Measurements from ENCODE around the gene SCEL.

The SCEL gene

GRCh38 chr13:77579959-77580358 lies 44.5 kb downstream of the SCEL start:
- no peak overlapping the region for H3K9ac ChIP-seq (ENCODE audit: low read depth, low read length)
- H3K4me2 ChIP-seq (ENCODE audit: low read length): no peak overlapping the region
- H3K27me3 ChIP-seq (ENCODE audit: control insufficient read depth, insufficient read depth, low read length): peaks cover 34% of the 10 kb centered on the region
- H3K36me3 ChIP-seq (ENCODE audit: insufficient read depth, low read length): no peaks in the 10 kb centered on the region
- H3K4me1 ChIP-seq (ENCODE audit: control insufficient read depth, insufficient read depth, low read length): no peaks in the 10 kb centered on the region
- H3K9me3 ChIP-seq (replicated peaks; ENCODE audit: low read length): no peaks in the 10 kb centered on the region
- H3K4me3 ChIP-seq (ENCODE audit: low read length): no peak overlapping the region

- H3K4me2 ChIP-seq (ENCODE audit: low read length): no peak overlapping the region
- peaks cover 32% of the 10 kb centered on the region for H3K27me3 ChIP-seq (ENCODE audit: control insufficient read depth, insufficient read depth, low read length)
- H3K9ac ChIP-seq (ENCODE audit: low read depth, low read length): no peak overlapping the region
- no peak overlapping the region for H3K4me3 ChIP-seq (ENCODE audit: low read length)
- H3K36me3 ChIP-seq (ENCODE audit: insufficient read depth, low read length): no peaks in the 10 kb centered on the region
- H3K4me1 ChIP-seq (ENCODE audit: control insufficient read depth, insufficient read depth, low read length): no peaks in the 10 kb centered on the region
- H3K9me3 ChIP-seq (replicated peaks; ENCODE audit: low read length): no peaks in the 10 kb centered on the region
These were observed 45.2 kb downstream of the SCEL start for GRCh38 chr13:77580748-77581147.

GRCh38 chr13:77583581-77583980 lies 48.1 kb downstream of the SCEL start:
- no peaks in the 10 kb centered on the region for H3K4me1 ChIP-seq (ENCODE audit: control insufficient read depth, insufficient read depth, low read length)

GRCh38 chr13:77584106-77584505 lies 48.6 kb downstream of the SCEL start:
- no peak overlapping the region for H3K4me2 ChIP-seq (ENCODE audit: low read length)
- no peaks in the 10 kb centered on the region for H3K9me3 ChIP-seq (replicated peaks; ENCODE audit: low read length)
- peaks cover 20% of the 10 kb centered on the region for H3K27me3 ChIP-seq (ENCODE audit: control insufficient read depth, insufficient read depth, low read length)
- no peaks in the 10 kb centered on the region for H3K4me1 ChIP-seq (ENCODE audit: control insufficient read depth, insufficient read depth, low read length)
- no peaks in the 10 kb centered on the region for H3K36me3 ChIP-seq (ENCODE audit: insufficient read depth, low read length)
- no peak overlapping the region for H3K4me3 ChIP-seq (ENCODE audit: low read length)
- no peak overlapping the region for H3K9ac ChIP-seq (ENCODE audit: low read depth, low read length)

More at GRCh38 chr13:77583581-77583980, 48.1 kb downstream of the SCEL start:
- Histone ChIP-seq H3K4me2 (ENCODE audit: low read length) (no peak overlapping the region), H3K9ac (ENCODE audit: low read depth, low read length) (no peak overlapping the region), H3K36me3 (ENCODE audit: insufficient read depth, low read length) (no peaks in the 10 kb centered on the region), H3K9me3 (replicated peaks; ENCODE audit: low read length) (no peaks in the 10 kb centered on the region), H3K4me3 (ENCODE audit: low read length) (no peak overlapping the region), H3K27me3 (ENCODE audit: control insufficient read depth, insufficient read depth, low read length) (peaks cover 20% of the 10 kb centered on the region)

- no peaks in the 10 kb centered on the region for H3K9me3 ChIP-seq (replicated peaks; ENCODE audit: low read length)
- no peaks in the 10 kb centered on the region for H3K36me3 ChIP-seq (ENCODE audit: insufficient read depth, low read length)
- no peak overlapping the region for H3K4me2 ChIP-seq (ENCODE audit: low read length)
These were observed 59.8 kb downstream of the SCEL start for GRCh38 chr13:77595166-77595810.

GRCh38 chr13:77596777-77597176 lies 61.3 kb downstream of the SCEL start:
- Histone ChIP-seq H3K4me2 (ENCODE audit: low read length) (no peak overlapping the region), H3K4me1 (ENCODE audit: control insufficient read depth, insufficient read depth, low read length) (no peaks in the 10 kb centered on the region), H3K36me3 (ENCODE audit: insufficient read depth, low read length) (no peaks in the 10 kb centered on the region), H3K27me3 (ENCODE audit: control insufficient read depth, insufficient read depth, low read length) (peaks cover 17% of the 10 kb centered on the region), H3K9me3 (replicated peaks; ENCODE audit: low read length) (no peaks in the 10 kb centered on the region), H3K9ac (ENCODE audit: low read depth, low read length) (no peak overlapping the region), H3K4me3 (ENCODE audit: low read length) (no peak overlapping the region)

More at GRCh38 chr13:77595166-77595810, 59.8 kb downstream of the SCEL start:
- no peak overlapping the region for H3K4me3 ChIP-seq (ENCODE audit: low read length)
- peaks cover 22% of the 10 kb centered on the region for H3K27me3 ChIP-seq (ENCODE audit: control insufficient read depth, insufficient read depth, low read length)
- H3K4me1 ChIP-seq (ENCODE audit: control insufficient read depth, insufficient read depth, low read length): no peaks in the 10 kb centered on the region
- H3K9ac ChIP-seq (ENCODE audit: low read depth, low read length): no peak overlapping the region

GRCh38 chr13:77599351-77599750 lies 63.8 kb downstream of the SCEL start:
- H3K36me3 ChIP-seq (ENCODE audit: insufficient read depth, low read length): no peaks in the 10 kb centered on the region
- H3K4me3 ChIP-seq (ENCODE audit: low read length): no peak overlapping the region
- no peaks in the 10 kb centered on the region for H3K4me1 ChIP-seq (ENCODE audit: control insufficient read depth, insufficient read depth, low read length)
- no peaks in the 10 kb centered on the region for H3K9me3 ChIP-seq (replicated peaks; ENCODE audit: low read length)
- no peak overlapping the region for H3K4me2 ChIP-seq (ENCODE audit: low read length)
- H3K9ac ChIP-seq (ENCODE audit: low read depth, low read length): no peak overlapping the region
- H3K27me3 ChIP-seq (ENCODE audit: control insufficient read depth, insufficient read depth, low read length): peaks cover 6% of the 10 kb centered on the region

- no peak overlapping the region for H3K9ac ChIP-seq (ENCODE audit: low read depth, low read length)
- no peaks in the 10 kb centered on the region for H3K36me3 ChIP-seq (ENCODE audit: insufficient read depth, low read length)
- H3K27me3 ChIP-seq (ENCODE audit: control insufficient read depth, insufficient read depth, low read length): peaks cover 4% of the 10 kb centered on the region
- H3K9me3 ChIP-seq (replicated peaks; ENCODE audit: low read length): no peaks in the 10 kb centered on the region
- H3K4me3 ChIP-seq (ENCODE audit: low read length): no peak overlapping the region
- H3K4me1 ChIP-seq (ENCODE audit: control insufficient read depth, insufficient read depth, low read length): no peaks in the 10 kb centered on the region
- H3K4me2 ChIP-seq (ENCODE audit: low read length): no peak overlapping the region
These were observed 65.2 kb downstream of the SCEL start for GRCh38 chr13:77600701-77601100.

GRCh38 chr13:77611068-77611467 lies 75.6 kb downstream of the SCEL start:
- no peak overlapping the region for H3K9ac ChIP-seq (ENCODE audit: low read depth, low read length)
- H3K9me3 ChIP-seq (replicated peaks; ENCODE audit: low read length): no peaks in the 10 kb centered on the region
- no peak overlapping the region for H3K4me2 ChIP-seq (ENCODE audit: low read length)
- no peaks in the 10 kb centered on the region for H3K4me1 ChIP-seq (ENCODE audit: control insufficient read depth, insufficient read depth, low read length)
- H3K36me3 ChIP-seq (ENCODE audit: insufficient read depth, low read length): no peaks in the 10 kb centered on the region
- no peaks in the 10 kb centered on the region for H3K27me3 ChIP-seq (ENCODE audit: control insufficient read depth, insufficient read depth, low read length)
- H3K4me3 ChIP-seq (ENCODE audit: low read length): no peak overlapping the region

- Histone ChIP-seq H3K4me3 (ENCODE audit: low read length) (no peak overlapping the region), H3K4me2 (ENCODE audit: low read length) (no peak overlapping the region), H3K9me3 (replicated peaks; ENCODE audit: low read length) (no peaks in the 10 kb centered on the region), H3K36me3 (ENCODE audit: insufficient read depth, low read length) (no peaks in the 10 kb centered on the region), H3K4me1 (ENCODE audit: control insufficient read depth, insufficient read depth, low read length) (no peaks in the 10 kb centered on the region), H3K9ac (ENCODE audit: low read depth, low read length) (no peak overlapping the region), H3K27me3 (ENCODE audit: control insufficient read depth, insufficient read depth, low read length) (no peaks in the 10 kb centered on the region)
These were observed 80.5 kb downstream of the SCEL start for GRCh38 chr13:77616027-77616426.

- Histone ChIP-seq H3K4me2 (ENCODE audit: low read length) (no peak overlapping the region), H3K9me3 (replicated peaks; ENCODE audit: low read length) (no peaks in the 10 kb centered on the region), H3K36me3 (ENCODE audit: insufficient read depth, low read length) (no peaks in the 10 kb centered on the region), H3K4me3 (ENCODE audit: low read length) (no peak overlapping the region), H3K27me3 (ENCODE audit: control insufficient read depth, insufficient read depth, low read length) (peaks cover 3% of the 10 kb centered on the region), H3K9ac (ENCODE audit: low read depth, low read length) (no peak overlapping the region), H3K4me1 (ENCODE audit: control insufficient read depth, insufficient read depth, low read length) (no peaks in the 10 kb centered on the region)
These were observed 84.1 kb downstream of the SCEL start for GRCh38 chr13:77619655-77620054.

- Histone ChIP-seq H3K4me3 (ENCODE audit: low read length) (no peak overlapping the region), H3K27me3 (ENCODE audit: control insufficient read depth, insufficient read depth, low read length) (peaks cover 3% of the 10 kb centered on the region), H3K36me3 (ENCODE audit: insufficient read depth, low read length) (no peaks in the 10 kb centered on the region), H3K9ac (ENCODE audit: low read depth, low read length) (no peak overlapping the region), H3K9me3 (replicated peaks; ENCODE audit: low read length) (no peaks in the 10 kb centered on the region), H3K4me2 (ENCODE audit: low read length) (no peak overlapping the region), H3K4me1 (ENCODE audit: control insufficient read depth, insufficient read depth, low read length) (no peaks in the 10 kb centered on the region)
These were observed 84.6 kb downstream of the SCEL start for GRCh38 chr13:77620138-77620537.

All from skeletal muscle satellite cell (primary cell).